ENCODE data around the gene TUBA1C. TPM values are rescaled to one million over a fixed set of nuclear protein-coding genes. Genes with fewer than 3 reads are reported as not detected.

Gene TUBA1C
- total and polyA plus RNA-seq, 10 of the 15 experiments (the other 5 are each of a cell fraction or from before 2014, with no cell fraction given), result 285 to 1,003 (median 441) TPM

DNA sequence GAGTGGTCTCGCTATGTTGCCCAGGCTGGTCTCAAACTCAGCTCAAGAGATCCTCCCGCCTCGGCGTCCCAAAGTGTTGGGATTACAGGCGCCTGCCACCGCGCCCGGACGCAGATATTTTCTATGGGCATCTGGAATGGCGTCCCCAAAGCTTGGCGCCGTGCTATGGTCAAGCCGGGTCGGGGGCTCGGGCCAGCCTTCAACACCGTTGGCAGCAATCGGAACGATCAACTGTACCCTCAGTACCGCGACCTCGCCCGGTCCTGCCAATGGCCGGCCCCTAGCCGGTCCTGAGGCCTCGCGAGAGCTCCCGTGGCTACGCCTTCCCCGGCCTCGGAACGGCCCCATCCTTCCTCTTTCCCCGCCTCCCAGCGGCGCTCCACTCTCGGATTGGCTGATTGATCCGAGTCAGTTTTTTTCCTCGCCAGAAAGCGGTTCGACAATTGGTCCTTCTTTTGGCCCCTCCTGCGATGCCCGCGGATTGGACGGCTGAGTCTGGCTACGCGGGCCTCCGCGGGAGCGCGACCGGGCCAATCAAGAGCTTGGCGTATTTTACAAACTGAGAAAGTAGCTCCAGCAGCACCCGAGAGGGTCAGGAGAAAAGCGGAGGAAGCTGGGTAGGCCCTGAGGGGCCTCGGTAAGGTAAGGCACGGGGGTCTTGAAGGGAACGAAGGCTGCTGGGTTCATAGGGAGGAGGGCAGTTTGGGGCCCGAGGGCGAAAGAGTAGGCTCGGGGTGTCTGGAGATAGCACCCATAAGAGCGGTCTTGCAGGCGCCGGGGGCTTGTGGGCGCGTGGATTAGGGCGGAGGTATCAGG is 58.0 kb downstream of the TUBA1C start, which contains the start of gene TROAP (continued):
- TF ChIP-seq, protein P1, sequence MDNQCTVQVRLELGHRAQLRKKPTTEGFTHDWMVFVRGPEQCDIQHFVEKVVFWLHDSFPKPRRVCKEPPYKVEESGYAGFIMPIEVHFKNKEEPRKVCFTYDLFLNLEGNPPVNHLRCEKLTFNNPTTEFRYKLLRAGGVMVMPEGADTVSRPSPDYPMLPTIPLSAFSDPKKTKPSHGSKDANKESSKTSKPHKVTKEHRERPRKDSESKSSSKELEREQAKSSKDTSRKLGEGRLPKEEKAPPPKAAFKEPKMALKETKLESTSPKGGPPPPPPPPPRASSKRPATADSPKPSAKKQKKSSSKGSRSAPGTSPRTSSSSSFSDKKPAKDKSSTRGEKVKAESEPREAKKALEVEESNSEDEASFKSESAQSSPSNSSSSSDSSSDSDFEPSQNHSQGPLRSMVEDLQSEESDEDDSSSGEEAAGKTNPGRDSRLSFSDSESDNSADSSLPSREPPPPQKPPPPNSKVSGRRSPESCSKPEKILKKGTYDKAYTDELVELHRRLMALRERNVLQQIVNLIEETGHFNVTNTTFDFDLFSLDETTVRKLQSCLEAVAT (IDR thresholded peaks at IDR 0.05), result no peak
- TF ChIP-seq, protein P2, sequence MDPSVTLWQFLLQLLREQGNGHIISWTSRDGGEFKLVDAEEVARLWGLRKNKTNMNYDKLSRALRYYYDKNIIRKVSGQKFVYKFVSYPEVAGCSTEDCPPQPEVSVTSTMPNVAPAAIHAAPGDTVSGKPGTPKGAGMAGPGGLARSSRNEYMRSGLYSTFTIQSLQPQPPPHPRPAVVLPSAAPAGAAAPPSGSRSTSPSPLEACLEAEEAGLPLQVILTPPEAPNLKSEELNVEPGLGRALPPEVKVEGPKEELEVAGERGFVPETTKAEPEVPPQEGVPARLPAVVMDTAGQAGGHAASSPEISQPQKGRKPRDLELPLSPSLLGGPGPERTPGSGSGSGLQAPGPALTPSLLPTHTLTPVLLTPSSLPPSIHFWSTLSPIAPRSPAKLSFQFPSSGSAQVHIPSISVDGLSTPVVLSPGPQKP (IDR thresholded peaks at IDR 0.05; ENCODE audit: low read depth, low read length), result no peak
- TF ChIP-seq ZNF384 (IDR thresholded peaks at IDR 0.05; ENCODE audit: borderline replicate concordance, low read depth, low read length), result peak; percentile 98
- no peak for TF ChIP-seq SMC3 (IDR thresholded peaks at IDR 0.05; ENCODE audit: borderline replicate concordance, low read length)
- peak; percentile 68; the same call in 1 of the 2 replicates for TF ChIP-seq TAF1 (IDR thresholded peaks at IDR 0.05; ENCODE audit: borderline replicate concordance, low read depth, low read length)
- TF ChIP-seq RAD51 (IDR thresholded peaks at IDR 0.05), result no peak
- no peak for TF ChIP-seq ZNF24 (IDR thresholded peaks at IDR 0.05)
- TF ChIP-seq, protein P3, sequence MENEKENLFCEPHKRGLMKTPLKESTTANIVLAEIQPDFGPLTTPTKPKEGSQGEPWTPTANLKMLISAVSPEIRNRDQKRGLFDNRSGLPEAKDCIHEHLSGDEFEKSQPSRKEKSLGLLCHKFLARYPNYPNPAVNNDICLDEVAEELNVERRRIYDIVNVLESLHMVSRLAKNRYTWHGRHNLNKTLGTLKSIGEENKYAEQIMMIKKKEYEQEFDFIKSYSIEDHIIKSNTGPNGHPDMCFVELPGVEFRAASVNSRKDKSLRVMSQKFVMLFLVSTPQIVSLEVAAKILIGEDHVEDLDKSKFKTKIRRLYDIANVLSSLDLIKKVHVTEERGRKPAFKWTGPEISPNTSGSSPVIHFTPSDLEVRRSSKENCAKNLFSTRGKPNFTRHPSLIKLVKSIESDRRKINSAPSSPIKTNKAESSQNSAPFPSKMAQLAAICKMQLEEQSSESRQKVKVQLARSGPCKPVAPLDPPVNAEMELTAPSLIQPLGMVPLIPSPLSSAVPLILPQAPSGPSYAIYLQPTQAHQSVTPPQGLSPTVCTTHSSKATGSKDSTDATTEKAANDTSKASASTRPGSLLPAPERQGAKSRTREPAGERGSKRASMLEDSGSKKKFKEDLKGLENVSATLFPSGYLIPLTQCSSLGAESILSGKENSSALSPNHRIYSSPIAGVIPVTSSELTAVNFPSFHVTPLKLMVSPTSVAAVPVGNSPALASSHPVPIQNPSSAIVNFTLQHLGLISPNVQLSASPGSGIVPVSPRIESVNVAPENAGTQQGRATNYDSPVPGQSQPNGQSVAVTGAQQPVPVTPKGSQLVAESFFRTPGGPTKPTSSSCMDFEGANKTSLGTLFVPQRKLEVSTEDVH (IDR thresholded peaks at IDR 0.05; ENCODE audit: low read depth, partially characterized antibody), result no peak
- no peak for TF ChIP-seq HDAC6 (IDR thresholded peaks at IDR 0.05; ENCODE audit: unreplicated experiment)
- no peak for TF ChIP-seq ZNF622 (IDR thresholded peaks at IDR 0.05)
- TF ChIP-seq SREBF1 (IDR thresholded peaks at IDR 0.05; ENCODE audit: low read length), result no peak
- peak; percentile 97 for TF ChIP-seq MXI1 (IDR thresholded peaks at IDR 0.05; ENCODE audit: low read depth, low read length)
- TF ChIP-seq ZBED1 (IDR thresholded peaks at IDR 0.05; ENCODE audit: borderline replicate concordance), result no peak
- no peak for TF ChIP-seq SRF (IDR thresholded peaks at IDR 0.05; ENCODE audit: low read depth in 2 of 2, low read length in 2 of 2)
- no peak for TF ChIP-seq CBX3 (IDR thresholded peaks at IDR 0.05; ENCODE audit: borderline replicate concordance, low read depth)
- TF ChIP-seq KAT2A (conservative IDR thresholded peaks at IDR 0.05; ENCODE audit: control insufficient read depth, low read depth, low read length), result no peak
- TF ChIP-seq YBX1 (IDR thresholded peaks at IDR 0.05), result no peak
- TF ChIP-seq NBN (IDR thresholded peaks at IDR 0.05), result peak; percentile 15; the same call in 1 of the 2 replicates
- no peak for TF ChIP-seq EED (IDR thresholded peaks at IDR 0.05; ENCODE audit: low read depth)
- TF ChIP-seq, protein P4, sequence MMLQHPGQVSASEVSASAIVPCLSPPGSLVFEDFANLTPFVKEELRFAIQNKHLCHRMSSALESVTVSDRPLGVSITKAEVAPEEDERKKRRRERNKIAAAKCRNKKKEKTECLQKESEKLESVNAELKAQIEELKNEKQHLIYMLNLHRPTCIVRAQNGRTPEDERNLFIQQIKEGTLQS (IDR thresholded peaks at IDR 0.05; ENCODE audit: borderline replicate concordance, extremely low read depth, low read depth, low read length), result no peak
- TF ChIP-seq, protein P5, sequence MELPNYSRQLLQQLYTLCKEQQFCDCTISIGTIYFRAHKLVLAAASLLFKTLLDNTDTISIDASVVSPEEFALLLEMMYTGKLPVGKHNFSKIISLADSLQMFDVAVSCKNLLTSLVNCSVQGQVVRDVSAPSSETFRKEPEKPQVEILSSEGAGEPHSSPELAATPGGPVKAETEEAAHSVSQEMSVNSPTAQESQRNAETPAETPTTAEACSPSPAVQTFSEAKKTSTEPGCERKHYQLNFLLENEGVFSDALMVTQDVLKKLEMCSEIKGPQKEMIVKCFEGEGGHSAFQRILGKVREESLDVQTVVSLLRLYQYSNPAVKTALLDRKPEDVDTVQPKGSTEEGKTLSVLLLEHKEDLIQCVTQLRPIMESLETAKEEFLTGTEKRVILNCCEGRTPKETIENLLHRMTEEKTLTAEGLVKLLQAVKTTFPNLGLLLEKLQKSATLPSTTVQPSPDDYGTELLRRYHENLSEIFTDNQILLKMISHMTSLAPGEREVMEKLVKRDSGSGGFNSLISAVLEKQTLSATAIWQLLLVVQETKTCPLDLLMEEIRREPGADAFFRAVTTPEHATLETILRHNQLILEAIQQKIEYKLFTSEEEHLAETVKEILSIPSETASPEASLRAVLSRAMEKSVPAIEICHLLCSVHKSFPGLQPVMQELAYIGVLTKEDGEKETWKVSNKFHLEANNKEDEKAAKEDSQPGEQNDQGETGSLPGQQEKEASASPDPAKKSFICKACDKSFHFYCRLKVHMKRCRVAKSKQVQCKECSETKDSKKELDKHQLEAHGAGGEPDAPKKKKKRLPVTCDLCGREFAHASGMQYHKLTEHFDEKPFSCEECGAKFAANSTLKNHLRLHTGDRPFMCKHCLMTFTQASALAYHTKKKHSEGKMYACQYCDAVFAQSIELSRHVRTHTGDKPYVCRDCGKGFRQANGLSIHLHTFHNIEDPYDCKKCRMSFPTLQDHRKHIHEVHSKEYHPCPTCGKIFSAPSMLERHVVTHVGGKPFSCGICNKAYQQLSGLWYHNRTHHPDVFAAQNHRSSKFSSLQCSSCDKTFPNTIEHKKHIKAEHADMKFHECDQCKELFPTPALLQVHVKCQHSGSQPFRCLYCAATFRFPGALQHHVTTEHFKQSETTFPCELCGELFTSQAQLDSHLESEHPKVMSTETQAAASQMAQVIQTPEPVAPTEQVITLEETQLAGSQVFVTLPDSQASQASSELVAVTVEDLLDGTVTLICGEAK (IDR thresholded peaks at IDR 0.05; ENCODE audit: borderline replicate concordance), result no peak; the same call in 1 of the 2 replicates

Data from GM12878 (cell line).